ENCODE data around the gene SMAGP. TPM values are rescaled to one million over a fixed set of nuclear protein-coding genes. Genes with fewer than 3 reads are reported as not detected.
A peak's percentile ranks its signal among the peaks of the same experiment; 100 is the strongest.

Gene SMAGP, protein sequence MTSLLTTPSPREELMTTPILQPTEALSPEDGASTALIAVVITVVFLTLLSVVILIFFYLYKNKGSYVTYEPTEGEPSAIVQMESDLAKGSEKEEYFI
- total RNA-seq (2021): 11.6 to 12.5 TPM (median 11.7 TPM) in 3 replicates
- percentile 46 among the genes with signal in this experiment for Bru-seq, nascent RNA
- long read RNA-seq, experiment 1, transcript SMAGP-207 (4 exons, 610 nt): major isoform, 8 of 29 reads
- long read RNA-seq, experiment 1, transcript SMAGP-203 (4 exons, 2,350 nt): major isoform, 8 of 29 reads
- long read RNA-seq, experiment 1, transcript SMAGP-205 (3 exons, 1,518 nt): major isoform, 8 of 29 reads
- long read RNA-seq, experiment 1, partial matches to known transcripts: 0 of 29 reads
- long read RNA-seq, experiment 1, other reads (novel, unspliced or antisense): 2 of 29 reads
- long read RNA-seq, experiment 2, transcript SMAGP-203 (4 exons, 2,350 nt): major isoform, 7 of 12 reads
- long read RNA-seq, experiment 2, partial matches to known transcripts: 0 of 12 reads
- long read RNA-seq, experiment 2, other reads (novel, unspliced or antisense): 2 of 12 reads
- long read RNA-seq, experiment 3, transcript SMAGP-203 (4 exons, 2,350 nt): major isoform, 10 of 11 reads
- long read RNA-seq, experiment 3, partial matches to known transcripts: 0 of 11 reads
- long read RNA-seq, experiment 3, other reads (novel, unspliced or antisense): 1 of 11 reads

DNA sequence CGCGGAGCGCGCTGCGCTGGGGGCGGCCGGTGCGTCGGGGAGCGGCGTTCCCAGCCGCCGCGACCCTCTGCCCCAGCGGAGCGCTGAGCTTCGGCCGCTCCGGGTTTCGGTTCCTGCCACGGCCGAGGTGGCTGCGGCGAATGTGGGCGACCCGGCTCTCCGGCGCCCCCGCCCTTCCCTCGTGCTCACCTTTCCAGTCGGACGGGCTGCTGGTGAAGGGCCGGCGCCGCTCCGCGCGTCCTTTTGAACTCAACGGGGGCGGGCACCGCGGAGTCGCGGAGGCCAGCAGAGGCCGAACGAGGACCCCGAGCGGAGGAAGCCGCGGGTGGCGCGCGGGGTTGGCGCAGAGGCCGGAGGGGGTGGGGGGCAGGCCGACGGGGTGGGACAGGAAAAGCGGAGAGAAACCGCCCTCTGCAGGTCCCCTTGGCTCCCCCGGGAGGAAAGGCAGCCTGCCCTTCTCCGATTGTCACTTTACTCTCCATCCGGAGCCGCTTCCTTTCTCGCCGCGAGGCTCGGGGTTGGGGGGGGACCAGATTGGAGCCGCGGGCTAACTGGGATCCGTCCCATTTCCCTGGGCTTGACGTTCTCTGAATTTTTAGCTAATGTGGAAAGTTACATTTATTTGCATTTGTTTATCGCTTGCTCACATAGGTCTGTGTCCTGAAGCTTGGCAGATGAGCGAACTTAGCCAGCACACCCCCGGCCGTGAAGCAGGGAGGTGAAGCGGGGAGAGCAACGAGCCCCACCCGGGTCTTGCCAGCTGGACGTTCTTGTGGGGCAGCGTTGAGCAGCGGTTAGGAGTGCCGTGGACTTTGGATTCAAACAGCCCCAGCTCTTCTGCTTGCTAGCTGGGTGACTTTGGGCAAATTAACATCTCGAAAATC, at the start of gene SMAGP:
Gene SMAGP, minus strand, starts transcription at position 349 of the 884 bp plus-strand sequence. CDS start 1,137 bp downstream, outside the sequence.
- CTCF ChIA-PET: interaction anchor here (0.9 to 3.2 kb wide), 14 partner anchors 18 to 283 kb away, joined by 3 to 133 read pairs (median 5); partner anchors contain the start of genes GALNT6 and SLC4A8
- TF ChIP-seq TEAD1 (CRISPR knock-in tag; IDR thresholded peaks at IDR 0.05) (no peak), ZBTB21 (CRISPR knock-in tag; IDR thresholded peaks at IDR 0.05; ENCODE audit: borderline replicate concordance) (peak; percentile 73; the same call in 1 of the 2 replicates), SMAD4 (CRISPR knock-in tag; IDR thresholded peaks at IDR 0.05) (no peak), NFYB (CRISPR knock-in tag; conservative IDR thresholded peaks at IDR 0.05; ENCODE audit: low read depth) (no peak), CBFB (CRISPR knock-in tag; IDR thresholded peaks at IDR 0.05; ENCODE audit: low read depth) (peak; percentile 40), KAT7 (CRISPR knock-in tag; IDR thresholded peaks at IDR 0.05; ENCODE audit: borderline replicate concordance) (0 out of 2 replicates have a peak, but pooled peaks have one; percentile 4), GABPB1 (CRISPR knock-in tag; IDR thresholded peaks at IDR 0.05) (peak; percentile 33; the same call in 1 of the 2 replicates), TP53 (CRISPR knock-in tag; IDR thresholded peaks at IDR 0.05) (0 out of 2 replicates have a peak, but pooled peaks have one; percentile 70), FOXK1 (CRISPR knock-in tag; IDR thresholded peaks at IDR 0.05) (peak; percentile 59), MYBL2 (CRISPR knock-in tag; IDR thresholded peaks at IDR 0.05) (peak; percentile 63; the same call in 1 of the 2 replicates), PRRX2 (CRISPR knock-in tag; IDR thresholded peaks at IDR 0.05) (no peak), GTF2I (CRISPR knock-in tag; conservative IDR thresholded peaks at IDR 0.05) (no peak), NR3C1 (CRISPR knock-in tag; conservative IDR thresholded peaks at IDR 0.05; ENCODE audit: low read depth) (no peak), RELA (CRISPR knock-in tag; IDR thresholded peaks at IDR 0.05; ENCODE audit: borderline replicate concordance) (0 out of 2 replicates have a peak, but pooled peaks have one; percentile 38)
- TF ChIP-seq, protein P1, sequence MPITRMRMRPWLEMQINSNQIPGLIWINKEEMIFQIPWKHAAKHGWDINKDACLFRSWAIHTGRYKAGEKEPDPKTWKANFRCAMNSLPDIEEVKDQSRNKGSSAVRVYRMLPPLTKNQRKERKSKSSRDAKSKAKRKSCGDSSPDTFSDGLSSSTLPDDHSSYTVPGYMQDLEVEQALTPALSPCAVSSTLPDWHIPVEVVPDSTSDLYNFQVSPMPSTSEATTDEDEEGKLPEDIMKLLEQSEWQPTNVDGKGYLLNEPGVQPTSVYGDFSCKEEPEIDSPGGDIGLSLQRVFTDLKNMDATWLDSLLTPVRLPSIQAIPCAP (CRISPR knock-in tag; IDR thresholded peaks at IDR 0.05): peak; percentile 35; the same call in 1 of the 2 replicates
- TF ChIP-seq, protein P2, sequence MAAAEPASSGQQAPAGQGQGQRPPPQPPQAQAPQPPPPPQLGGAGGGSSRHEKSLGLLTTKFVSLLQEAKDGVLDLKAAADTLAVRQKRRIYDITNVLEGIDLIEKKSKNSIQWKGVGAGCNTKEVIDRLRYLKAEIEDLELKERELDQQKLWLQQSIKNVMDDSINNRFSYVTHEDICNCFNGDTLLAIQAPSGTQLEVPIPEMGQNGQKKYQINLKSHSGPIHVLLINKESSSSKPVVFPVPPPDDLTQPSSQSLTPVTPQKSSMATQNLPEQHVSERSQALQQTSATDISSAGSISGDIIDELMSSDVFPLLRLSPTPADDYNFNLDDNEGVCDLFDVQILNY (CRISPR knock-in tag; IDR thresholded peaks at IDR 0.05): 0 out of 2 replicates have a peak, but pooled peaks have one; percentile 30
- TF ChIP-seq, protein P3, sequence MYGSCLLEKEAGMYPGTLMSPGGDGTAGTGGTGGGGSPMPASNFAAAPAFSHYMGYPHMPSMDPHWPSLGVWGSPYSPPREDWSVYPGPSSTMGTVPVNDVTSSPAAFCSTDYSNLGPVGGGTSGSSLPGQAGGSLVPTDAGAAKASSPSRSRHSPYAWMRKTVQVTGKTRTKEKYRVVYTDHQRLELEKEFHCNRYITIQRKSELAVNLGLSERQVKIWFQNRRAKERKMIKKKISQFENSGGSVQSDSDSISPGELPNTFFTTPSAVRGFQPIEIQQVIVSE (CRISPR knock-in tag; IDR thresholded peaks at IDR 0.05; ENCODE audit: borderline replicate concordance): no peak
- TF ChIP-seq, protein P4, sequence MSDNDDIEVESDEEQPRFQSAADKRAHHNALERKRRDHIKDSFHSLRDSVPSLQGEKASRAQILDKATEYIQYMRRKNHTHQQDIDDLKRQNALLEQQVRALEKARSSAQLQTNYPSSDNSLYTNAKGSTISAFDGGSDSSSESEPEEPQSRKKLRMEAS (CRISPR knock-in tag; IDR thresholded peaks at IDR 0.05): peak; percentile 59; the same call in 1 of the 2 replicates
- TF ChIP-seq, protein P5, sequence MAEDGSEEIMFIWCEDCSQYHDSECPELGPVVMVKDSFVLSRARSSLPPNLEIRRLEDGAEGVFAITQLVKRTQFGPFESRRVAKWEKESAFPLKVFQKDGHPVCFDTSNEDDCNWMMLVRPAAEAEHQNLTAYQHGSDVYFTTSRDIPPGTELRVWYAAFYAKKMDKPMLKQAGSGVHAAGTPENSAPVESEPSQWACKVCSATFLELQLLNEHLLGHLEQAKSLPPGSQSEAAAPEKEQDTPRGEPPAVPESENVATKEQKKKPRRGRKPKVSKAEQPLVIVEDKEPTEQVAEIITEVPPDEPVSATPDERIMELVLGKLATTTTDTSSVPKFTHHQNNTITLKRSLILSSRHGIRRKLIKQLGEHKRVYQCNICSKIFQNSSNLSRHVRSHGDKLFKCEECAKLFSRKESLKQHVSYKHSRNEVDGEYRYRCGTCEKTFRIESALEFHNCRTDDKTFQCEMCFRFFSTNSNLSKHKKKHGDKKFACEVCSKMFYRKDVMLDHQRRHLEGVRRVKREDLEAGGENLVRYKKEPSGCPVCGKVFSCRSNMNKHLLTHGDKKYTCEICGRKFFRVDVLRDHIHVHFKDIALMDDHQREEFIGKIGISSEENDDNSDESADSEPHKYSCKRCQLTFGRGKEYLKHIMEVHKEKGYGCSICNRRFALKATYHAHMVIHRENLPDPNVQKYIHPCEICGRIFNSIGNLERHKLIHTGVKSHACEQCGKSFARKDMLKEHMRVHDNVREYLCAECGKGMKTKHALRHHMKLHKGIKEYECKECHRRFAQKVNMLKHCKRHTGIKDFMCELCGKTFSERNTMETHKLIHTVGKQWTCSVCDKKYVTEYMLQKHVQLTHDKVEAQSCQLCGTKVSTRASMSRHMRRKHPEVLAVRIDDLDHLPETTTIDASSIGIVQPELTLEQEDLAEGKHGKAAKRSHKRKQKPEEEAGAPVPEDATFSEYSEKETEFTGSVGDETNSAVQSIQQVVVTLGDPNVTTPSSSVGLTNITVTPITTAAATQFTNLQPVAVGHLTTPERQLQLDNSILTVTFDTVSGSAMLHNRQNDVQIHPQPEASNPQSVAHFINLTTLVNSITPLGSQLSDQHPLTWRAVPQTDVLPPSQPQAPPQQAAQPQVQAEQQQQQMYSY (CRISPR knock-in tag; IDR thresholded peaks at IDR 0.05): peak; percentile 88
- TF ChIP-seq, protein P6, sequence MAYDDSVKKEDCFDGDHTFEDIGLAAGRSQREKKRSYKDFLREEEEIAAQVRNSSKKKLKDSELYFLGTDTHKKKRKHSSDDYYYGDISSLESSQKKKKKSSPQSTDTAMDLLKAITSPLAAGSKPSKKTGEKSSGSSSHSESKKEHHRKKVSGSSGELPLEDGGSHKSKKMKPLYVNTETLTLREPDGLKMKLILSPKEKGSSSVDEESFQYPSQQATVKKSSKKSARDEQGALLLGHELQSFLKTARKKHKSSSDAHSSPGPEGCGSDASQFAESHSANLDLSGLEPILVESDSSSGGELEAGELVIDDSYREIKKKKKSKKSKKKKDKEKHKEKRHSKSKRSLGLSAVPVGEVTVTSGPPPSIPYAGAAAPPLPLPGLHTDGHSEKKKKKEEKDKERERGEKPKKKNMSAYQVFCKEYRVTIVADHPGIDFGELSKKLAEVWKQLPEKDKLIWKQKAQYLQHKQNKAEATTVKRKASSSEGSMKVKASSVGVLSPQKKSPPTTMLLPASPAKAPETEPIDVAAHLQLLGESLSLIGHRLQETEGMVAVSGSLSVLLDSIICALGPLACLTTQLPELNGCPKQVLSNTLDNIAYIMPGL (CRISPR knock-in tag; IDR thresholded peaks at IDR 0.05): peak; percentile 94
- TF ChIP-seq, protein P7, sequence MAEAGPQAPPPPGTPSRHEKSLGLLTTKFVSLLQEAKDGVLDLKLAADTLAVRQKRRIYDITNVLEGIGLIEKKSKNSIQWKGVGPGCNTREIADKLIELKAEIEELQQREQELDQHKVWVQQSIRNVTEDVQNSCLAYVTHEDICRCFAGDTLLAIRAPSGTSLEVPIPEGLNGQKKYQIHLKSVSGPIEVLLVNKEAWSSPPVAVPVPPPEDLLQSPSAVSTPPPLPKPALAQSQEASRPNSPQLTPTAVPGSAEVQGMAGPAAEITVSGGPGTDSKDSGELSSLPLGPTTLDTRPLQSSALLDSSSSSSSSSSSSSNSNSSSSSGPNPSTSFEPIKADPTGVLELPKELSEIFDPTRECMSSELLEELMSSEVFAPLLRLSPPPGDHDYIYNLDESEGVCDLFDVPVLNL (CRISPR knock-in tag; IDR thresholded peaks at IDR 0.05; ENCODE audit: borderline replicate concordance, low read depth): no peak

More for the DNA sequence above, at the start of gene SMAGP:
- Mint-ChIP-seq H3K27me3 (ENCODE audit: low read depth) (peaks cover 17% of the 10 kb centered on the region), H3K4me3 (peak within 1 kb of the TSS; percentile 94), H3K4me1 (peaks cover 23% of the 10 kb centered on the region), H3K9me3 (no peaks in the 10 kb centered on the region), H3K36me3 (no peaks in the 10 kb centered on the region), H3K27ac (peak within 1 kb of the TSS; percentile 74)
- DNase-seq (ENCODE audit: low spot score) (peak; percentile 84), ATAC-seq (peak; percentile 66)
- POLR2A ChIA-PET: interaction anchor here (0.9 to 1.6 kb wide), 5 partner anchors 32 to 71 kb away, joined by 3 to 4 read pairs (median 4); partner anchors contain the start of gene DAZAP2
